ENCODE data around the gene SCTR. TPM values are rescaled to one million over a fixed set of nuclear protein-coding genes. Genes with fewer than 3 reads are reported as not detected.

The SCTR gene
- total RNA-seq (2021; ENCODE audit: unreplicated experiment), result not detected
- polyA plus RNA-seq (2012; ENCODE audit: insufficient read length), result not detected
- Bru-seq, nascent RNA, result percentile 1 among the genes with signal in this experiment
- BruChase-seq, experiment 1, labeled RNA remaining after a 2-hour chase, result percentile 1 among the genes with signal in this experiment
- BruChase-seq, experiment 2, labeled RNA remaining after a 6-hour chase, result percentile 5 among the genes with signal in this experiment
- long read RNA-seq, result 0 reads

GRCh38 chr2:119523952-119524694, at the start of gene SCTR:
Gene SCTR, minus strand, starts transcription at chr2:119524483. Its CDS starts 257 bp downstream, at chr2:119524226.
- no peak within 1 kb of the TSS for H3K27ac ChIP-seq (ENCODE audit: low read length)
- POLR2A ChIA-PET, result no interaction called here
- TF ChIP-seq, protein P1, sequence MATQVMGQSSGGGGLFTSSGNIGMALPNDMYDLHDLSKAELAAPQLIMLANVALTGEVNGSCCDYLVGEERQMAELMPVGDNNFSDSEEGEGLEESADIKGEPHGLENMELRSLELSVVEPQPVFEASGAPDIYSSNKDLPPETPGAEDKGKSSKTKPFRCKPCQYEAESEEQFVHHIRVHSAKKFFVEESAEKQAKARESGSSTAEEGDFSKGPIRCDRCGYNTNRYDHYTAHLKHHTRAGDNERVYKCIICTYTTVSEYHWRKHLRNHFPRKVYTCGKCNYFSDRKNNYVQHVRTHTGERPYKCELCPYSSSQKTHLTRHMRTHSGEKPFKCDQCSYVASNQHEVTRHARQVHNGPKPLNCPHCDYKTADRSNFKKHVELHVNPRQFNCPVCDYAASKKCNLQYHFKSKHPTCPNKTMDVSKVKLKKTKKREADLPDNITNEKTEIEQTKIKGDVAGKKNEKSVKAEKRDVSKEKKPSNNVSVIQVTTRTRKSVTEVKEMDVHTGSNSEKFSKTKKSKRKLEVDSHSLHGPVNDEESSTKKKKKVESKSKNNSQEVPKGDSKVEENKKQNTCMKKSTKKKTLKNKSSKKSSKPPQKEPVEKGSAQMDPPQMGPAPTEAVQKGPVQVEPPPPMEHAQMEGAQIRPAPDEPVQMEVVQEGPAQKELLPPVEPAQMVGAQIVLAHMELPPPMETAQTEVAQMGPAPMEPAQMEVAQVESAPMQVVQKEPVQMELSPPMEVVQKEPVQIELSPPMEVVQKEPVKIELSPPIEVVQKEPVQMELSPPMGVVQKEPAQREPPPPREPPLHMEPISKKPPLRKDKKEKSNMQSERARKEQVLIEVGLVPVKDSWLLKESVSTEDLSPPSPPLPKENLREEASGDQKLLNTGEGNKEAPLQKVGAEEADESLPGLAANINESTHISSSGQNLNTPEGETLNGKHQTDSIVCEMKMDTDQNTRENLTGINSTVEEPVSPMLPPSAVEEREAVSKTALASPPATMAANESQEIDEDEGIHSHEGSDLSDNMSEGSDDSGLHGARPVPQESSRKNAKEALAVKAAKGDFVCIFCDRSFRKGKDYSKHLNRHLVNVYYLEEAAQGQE (IDR thresholded peaks at IDR 0.05; ENCODE audit: insufficient read depth in 1 of 2, low read depth in 2 of 2, low read length in 1 of 2), result no peak
- no peak for TF ChIP-seq POLR2AphosphoS5 (IDR thresholded peaks at IDR 0.05; ENCODE audit: low read depth, low read length)
- intact Hi-C loops (cut with micrococcal nuclease; ENCODE audit: unreplicated experiment) (no loop called here), in situ Hi-C loops (cut with HindIII; ENCODE audit: low pct_unique_long_range_greater_than_20kb, low sequenced_read_pairs) (no loop called here)
- ATAC-seq (peak; percentile 84), DNase-seq (ENCODE audit: low read depth, low spot score) (no peak)
- CTCF ChIA-PET, result no interaction called here
- no peaks in the 10 kb centered on the region for H3K9me3 ChIP-seq (ENCODE audit: control insufficient read depth, insufficient read depth, low read depth, low read length)
- H3K4me3 ChIP-seq (ENCODE audit: low read depth in 2 of 2, low read length in 2 of 2), result peak within 1 kb of the TSS; percentile 19 to 29; a peak in 3 of 4 replicates
- BruUV-seq (replicated peaks), result no TSS peak
- H3K27me3 ChIP-seq (ENCODE audit: control insufficient read depth, insufficient read depth, low read length), result peaks cover 19% of the 10 kb centered on the region
- peaks cover 7% of the 10 kb centered on the region; the same call in 1 of the 2 replicates for H3K4me1 ChIP-seq (ENCODE audit: control insufficient read depth, insufficient read depth, low read length)
- H3K36me3 ChIP-seq (ENCODE audit: control insufficient read depth, insufficient read depth, low read length), result no peaks in the 10 kb centered on the region

DNA sequence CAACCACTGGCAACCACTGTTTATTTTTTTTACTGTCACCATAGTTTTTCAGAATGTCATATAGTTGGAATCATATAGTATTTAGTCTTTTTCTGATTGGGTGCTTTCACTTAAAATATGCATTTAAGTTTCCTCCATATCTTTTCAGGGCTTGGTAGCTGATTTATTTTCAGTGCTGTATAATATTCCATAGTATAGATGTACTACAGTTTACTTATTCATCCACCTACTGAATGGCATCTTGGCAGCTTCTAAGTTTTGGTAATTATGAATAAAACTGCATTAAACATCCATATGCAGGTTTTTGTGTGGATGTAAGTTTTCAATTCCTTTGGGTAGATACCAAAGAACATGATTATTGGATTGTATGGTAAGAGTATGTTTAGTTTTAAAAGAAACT, 43.0 kb upstream of the SCTR start:
- ChIA-PET CTCF (no interaction called here), POLR2A (no interaction called here)
- ATAC-seq, result no peak

More for the DNA sequence above, 43.0 kb upstream of the SCTR start:
- H3K36me3 ChIP-seq (ENCODE audit: control insufficient read depth, insufficient read depth, low read length), result no peaks in the 10 kb centered on the region
- H3K27ac ChIP-seq (ENCODE audit: low read length), result no peak overlapping the region
- H3K9me3 ChIP-seq (ENCODE audit: control insufficient read depth, insufficient read depth, low read depth, low read length), result no peaks in the 10 kb centered on the region
- H3K4me3 ChIP-seq (ENCODE audit: low read depth in 2 of 2, low read length in 2 of 2), result no peak overlapping the region
- no peak for DNase-seq (ENCODE audit: low read depth, low spot score)
- in situ Hi-C loops (cut with HindIII; ENCODE audit: low pct_unique_long_range_greater_than_20kb, low sequenced_read_pairs), result no loop called here
- H3K4me1 ChIP-seq (ENCODE audit: control insufficient read depth, insufficient read depth, low read length), result no peaks in the 10 kb centered on the region
- no peaks in the 10 kb centered on the region for H3K27me3 ChIP-seq (ENCODE audit: control insufficient read depth, insufficient read depth, low read length)
- intact Hi-C loops (cut with micrococcal nuclease; ENCODE audit: unreplicated experiment), result no loop called here
- TF ChIP-seq, protein P2, sequence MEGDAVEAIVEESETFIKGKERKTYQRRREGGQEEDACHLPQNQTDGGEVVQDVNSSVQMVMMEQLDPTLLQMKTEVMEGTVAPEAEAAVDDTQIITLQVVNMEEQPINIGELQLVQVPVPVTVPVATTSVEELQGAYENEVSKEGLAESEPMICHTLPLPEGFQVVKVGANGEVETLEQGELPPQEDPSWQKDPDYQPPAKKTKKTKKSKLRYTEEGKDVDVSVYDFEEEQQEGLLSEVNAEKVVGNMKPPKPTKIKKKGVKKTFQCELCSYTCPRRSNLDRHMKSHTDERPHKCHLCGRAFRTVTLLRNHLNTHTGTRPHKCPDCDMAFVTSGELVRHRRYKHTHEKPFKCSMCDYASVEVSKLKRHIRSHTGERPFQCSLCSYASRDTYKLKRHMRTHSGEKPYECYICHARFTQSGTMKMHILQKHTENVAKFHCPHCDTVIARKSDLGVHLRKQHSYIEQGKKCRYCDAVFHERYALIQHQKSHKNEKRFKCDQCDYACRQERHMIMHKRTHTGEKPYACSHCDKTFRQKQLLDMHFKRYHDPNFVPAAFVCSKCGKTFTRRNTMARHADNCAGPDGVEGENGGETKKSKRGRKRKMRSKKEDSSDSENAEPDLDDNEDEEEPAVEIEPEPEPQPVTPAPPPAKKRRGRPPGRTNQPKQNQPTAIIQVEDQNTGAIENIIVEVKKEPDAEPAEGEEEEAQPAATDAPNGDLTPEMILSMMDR (IDR thresholded peaks at IDR 0.05), result no peak
- TF ChIP-seq, protein P1 (IDR thresholded peaks at IDR 0.05; ENCODE audit: insufficient read depth in 1 of 2, low read depth in 2 of 2, low read length in 1 of 2), result no peak
- TF ChIP-seq TCF7L2 (IDR thresholded peaks at IDR 0.05; ENCODE audit: low read depth, low read length) (no peak), POLR2AphosphoS5 (IDR thresholded peaks at IDR 0.05; ENCODE audit: low read depth, low read length) (no peak), SIN3A (IDR thresholded peaks at IDR 0.05; ENCODE audit: borderline replicate concordance, insufficient read depth, low read depth, low read length) (no peak)
- no TSS peak for BruUV-seq (replicated peaks)

All from Panc1 (cell line).